Stimulated activated CD4-positive, alpha-beta T cell treated with anti-CD3 and anti-CD28 coated beads, Interleukin-1b, Interleukin-23, amount 100 ng/mL, for 24 hours (primary cell): ENCODE data around the gene PSRC1.

ENCODE experiments used
- DNase-seq, 4 experiments: peaks; one replicate each; pipeline ENCODE4 v3.0.0-alpha.2; 2020; ENCODE audit warnings: low read depth in 4 of 4, low spot score in 1 of 4

The PSRC1 gene

GRCh38 chr1:109272831-109273547 is 10.0 kb downstream of the PSRC1 start:
- DNase-seq: no peak

- DNase-seq: no peak
Observed at GRCh38 chr1:109272021-109272799, 10.7 kb downstream of the PSRC1 start.

GRCh38 chr1:109271458-109271857 is 11.5 kb downstream of the PSRC1 start:
- no peak for DNase-seq

- DNase-seq: no peak
Observed at GRCh38 chr1:109270623-109271317, 12.2 kb downstream of the PSRC1 start.

- DNase-seq: no peak
Observed at GRCh38 chr1:109269981-109270622, 12.8 kb downstream of the PSRC1 start.

- DNase-seq: no peak
Observed at GRCh38 chr1:109269212-109269980, 13.5 kb downstream of the PSRC1 start.

GRCh38 chr1:109268431-109269211 is 14.3 kb downstream of the PSRC1 start:
- DNase-seq: no peak

- DNase-seq: no peak
Observed at GRCh38 chr1:109267743-109268300, 15.1 kb downstream of the PSRC1 start.

GRCh38 chr1:109266965-109267364 is 16.0 kb downstream of the PSRC1 start:
- DNase-seq: no peak

- DNase-seq: no peak
Observed at GRCh38 chr1:109265741-109266330, 17.1 kb downstream of the PSRC1 start.

GRCh38 chr1:109265016-109265415 is 17.9 kb downstream of the PSRC1 start:
- no peak for DNase-seq

- no peak for DNase-seq
Observed at GRCh38 chr1:109264379-109264755, 18.6 kb downstream of the PSRC1 start.

GRCh38 chr1:109263597-109264378 is 19.2 kb downstream of the PSRC1 start:
- DNase-seq: peak; percentile 47 to 75 (median 72)

- no peak for DNase-seq
Observed at GRCh38 chr1:109263234-109263596, 19.7 kb downstream of the PSRC1 start.

GRCh38 chr1:109262231-109263055 is 20.5 kb downstream of the PSRC1 start:
- DNase-seq: no peak

GRCh38 chr1:109261578-109261977 is 21.4 kb downstream of the PSRC1 start:
- DNase-seq: no peak

- DNase-seq: no peak
Observed at GRCh38 chr1:109261006-109261405, 21.9 kb downstream of the PSRC1 start.
